HG02642 (cell line): ENCODE data around the gene ATP10D.

Experiments
- ATAC-seq: cut with Tn5 transposase; IDR thresholded peaks from one replicate; pipeline ENCODE4 v1.9.1; 2021; ENCODE audit warnings: mild to moderate bottlenecking; ENCODE audit not compliant: unreplicated experiment, poor library complexity

ATP10D gene

GRCh38 chr4:47570816-47571215 is 85.7 kb downstream of the ATP10D start:
- no peak for ATAC-seq

DNA sequence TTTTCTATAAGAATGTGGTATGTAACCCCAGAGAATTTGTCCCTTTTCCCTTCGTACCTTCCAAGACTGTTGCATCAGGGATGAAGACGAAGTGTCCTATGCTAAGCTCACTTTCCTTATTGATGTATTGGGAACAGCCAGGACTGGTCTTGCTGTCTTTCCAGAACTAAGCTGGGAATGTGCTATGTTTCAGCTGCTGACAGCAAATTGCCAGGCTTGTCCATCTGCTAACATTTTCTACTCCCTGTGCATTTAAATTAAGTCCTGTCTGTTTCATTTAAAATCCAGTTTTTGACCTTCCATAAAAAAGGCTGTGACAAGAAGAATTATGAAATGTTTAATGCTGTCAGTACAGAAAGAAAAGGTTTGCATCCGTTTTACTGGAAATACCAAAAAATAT is 87.9 kb downstream of the ATP10D start:
- no peak for ATAC-seq

GRCh38 chr4:47577779-47578553 is 92.9 kb downstream of the ATP10D start:
- ATAC-seq: no peak

DNA sequence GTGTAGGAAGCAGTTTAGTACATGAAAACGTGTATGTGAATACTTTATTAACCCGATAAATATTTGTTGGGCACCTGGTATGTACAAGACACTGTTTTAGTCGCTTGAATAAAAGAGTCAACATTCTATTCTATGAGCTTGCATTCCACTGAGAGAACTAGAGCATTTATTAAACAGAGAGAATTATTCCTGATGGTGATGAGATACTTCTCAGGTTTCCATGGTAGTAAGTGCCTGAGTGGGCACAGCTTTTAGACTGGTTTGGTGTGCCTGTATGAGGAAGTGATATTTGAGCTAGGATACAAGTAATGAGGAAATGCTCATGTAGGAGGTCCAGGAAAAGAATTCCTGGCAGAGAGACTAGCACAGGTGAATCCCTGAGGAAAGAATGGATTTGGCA is 94.2 kb downstream of the ATP10D start:
- no peak for ATAC-seq

DNA sequence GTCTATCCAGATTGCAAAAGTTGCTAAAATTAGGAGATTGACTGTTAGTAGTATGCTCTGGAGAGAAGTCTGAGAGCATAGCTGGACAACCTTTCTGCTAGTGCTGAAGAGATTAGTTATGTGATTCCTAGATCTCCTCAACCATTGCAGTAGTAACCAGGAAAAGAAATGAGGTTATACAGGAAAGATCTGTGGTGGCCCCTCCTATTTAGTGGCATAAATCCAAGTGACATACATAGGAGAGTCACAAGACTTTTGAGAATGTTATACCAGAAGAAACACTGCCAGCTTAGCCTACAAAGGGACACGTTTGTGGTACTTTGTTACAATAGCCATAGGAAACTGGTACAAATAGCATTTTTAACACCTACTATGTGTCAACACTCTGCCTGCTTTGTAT is 105.2 kb downstream of the ATP10D start:
- no peak for ATAC-seq

DNA sequence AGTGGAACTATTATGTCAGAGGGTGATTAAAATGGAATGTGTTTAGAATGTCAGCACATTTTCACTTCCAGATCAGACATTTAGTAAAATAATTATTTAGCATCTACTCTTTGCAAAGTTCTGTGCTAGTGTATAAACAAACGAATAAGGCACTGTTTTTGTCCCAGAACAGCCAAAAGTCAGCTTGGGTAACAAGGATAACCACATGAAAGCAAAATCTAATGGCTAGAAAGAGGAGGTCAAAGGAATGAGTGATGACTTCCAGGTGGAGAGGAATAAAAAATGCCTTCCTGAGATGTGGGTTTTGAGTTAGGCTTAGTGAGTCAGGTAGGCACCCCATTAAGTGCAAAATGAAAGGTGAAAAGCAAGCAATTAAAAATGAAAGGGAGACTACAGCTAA is 112.6 kb downstream of the ATP10D start:
- ATAC-seq: no peak

- ATAC-seq: no peak
Measured at GRCh38 chr4:47598320-47598719, 113.2 kb downstream of the ATP10D start.

GRCh38 chr4:47598896-47599295 is 113.8 kb downstream of the ATP10D start:
- no peak for ATAC-seq

GRCh38 chr4:47606482-47606881 is 121.4 kb downstream of the ATP10D start:
- ATAC-seq: no peak

DNA sequence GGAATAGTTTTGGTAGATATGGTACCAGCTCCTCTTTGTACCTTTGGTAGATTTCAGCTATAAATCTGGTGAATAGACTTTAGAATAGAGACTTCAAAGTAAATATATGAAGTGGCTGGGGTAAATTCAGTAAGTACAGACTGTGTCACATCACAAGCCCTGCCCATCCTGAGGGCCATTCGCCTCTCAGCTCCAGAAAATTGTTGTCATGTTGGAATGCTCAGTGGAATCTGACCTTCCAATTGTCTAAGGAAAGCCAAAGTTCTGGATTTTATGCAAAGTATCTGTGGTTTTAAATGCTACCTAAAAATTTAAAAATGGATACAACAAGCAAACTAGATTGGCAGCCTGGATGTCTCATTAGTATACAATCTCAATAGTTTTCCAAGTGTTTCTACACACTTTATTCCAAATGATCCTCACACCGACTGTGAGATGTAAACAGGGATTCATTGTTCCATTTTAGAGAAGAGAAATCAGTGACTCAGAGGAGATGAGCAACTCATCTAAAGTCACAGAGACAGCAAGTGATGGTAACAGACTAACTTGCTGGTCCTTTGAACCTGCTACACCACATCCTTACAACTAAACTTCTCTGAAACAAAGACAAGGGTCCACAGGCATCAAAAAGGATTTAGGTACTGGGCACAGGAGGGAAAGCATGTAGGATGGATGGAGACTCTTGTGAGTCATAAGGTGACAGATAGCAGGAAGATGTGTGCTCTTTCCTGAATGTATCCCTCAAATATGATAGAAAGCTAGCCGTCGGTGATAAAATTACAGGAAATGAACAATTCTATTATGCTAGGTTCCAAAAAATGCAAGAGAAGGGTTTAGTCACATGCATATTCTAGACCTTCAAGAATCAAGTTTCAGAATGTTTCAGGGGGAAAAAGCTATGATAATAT is 127.3 kb downstream of the ATP10D start:
- ATAC-seq: no peak

DNA sequence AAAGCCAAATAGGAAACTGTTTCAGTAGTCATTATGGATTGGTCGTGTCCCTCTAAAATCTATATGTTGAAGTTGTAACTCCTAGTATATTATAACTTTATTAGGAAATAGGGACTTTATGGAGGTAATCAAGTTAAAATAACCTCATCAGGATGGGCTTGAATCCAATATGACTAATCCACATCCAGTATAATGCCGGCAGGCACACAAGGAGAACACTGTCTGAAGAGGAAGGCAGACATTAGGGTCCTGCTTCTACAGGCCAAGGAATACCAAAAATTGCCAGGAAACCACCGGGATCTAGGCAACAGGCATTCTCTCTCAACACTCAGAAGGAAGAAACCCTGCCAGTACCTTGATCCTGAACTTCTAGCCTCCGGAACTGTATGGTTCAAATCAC is 130.3 kb downstream of the ATP10D start:
- no peak for ATAC-seq

GRCh38 chr4:47617607-47618006 is 132.5 kb downstream of the ATP10D start:
- ATAC-seq: peak; percentile 80

DNA sequence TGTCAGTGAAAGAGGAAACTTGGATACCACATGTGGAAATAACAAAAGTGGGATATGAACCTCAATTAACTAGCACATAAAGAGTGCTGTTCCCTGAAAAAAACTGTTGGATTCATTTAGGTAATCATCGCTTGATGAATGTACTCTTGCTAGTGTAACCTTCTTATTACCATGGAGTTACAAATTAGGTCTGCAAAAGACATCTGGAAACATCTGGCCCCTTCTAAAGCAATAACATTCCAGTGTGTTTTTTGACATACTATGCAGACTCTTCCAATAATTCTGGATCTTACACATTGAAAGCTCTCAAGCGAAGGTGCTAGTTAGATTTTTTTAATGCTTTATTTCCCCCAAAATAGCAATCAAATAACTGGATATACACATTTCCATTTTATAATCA is 134.6 kb downstream of the ATP10D start:
- ATAC-seq: no peak

GRCh38 chr4:47621181-47621580 is 136.1 kb downstream of the ATP10D start:
- ATAC-seq: no peak

GRCh38 chr4:47624031-47624441 is 139.0 kb downstream of the ATP10D start:
- no peak for ATAC-seq

DNA sequence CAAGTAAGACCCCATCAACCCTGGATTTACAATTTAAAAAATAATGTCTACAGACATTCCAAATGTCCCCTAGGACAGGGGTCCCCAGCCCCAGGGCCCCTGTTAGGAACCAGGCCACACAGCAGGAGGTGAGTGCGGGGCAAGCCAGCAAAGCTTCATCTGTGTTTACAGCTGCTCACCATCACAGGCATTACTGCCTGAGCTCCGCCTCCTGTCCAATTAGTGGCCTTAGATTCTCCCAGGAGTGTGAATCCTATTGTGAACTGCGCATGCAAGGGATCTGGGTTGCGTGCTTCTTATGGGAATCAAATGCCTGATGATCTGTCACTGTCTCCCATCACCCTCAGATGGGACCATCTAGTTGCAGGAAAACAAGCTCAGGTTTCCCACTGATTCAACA is 146.1 kb downstream of the ATP10D start:
- ATAC-seq: no peak

- ATAC-seq: no peak
Measured at GRCh38 chr4:47639531-47639930, 154.5 kb downstream of the ATP10D start.

- ATAC-seq: no peak
Measured at GRCh38 chr4:47640911-47641310, 155.8 kb downstream of the ATP10D start.

DNA sequence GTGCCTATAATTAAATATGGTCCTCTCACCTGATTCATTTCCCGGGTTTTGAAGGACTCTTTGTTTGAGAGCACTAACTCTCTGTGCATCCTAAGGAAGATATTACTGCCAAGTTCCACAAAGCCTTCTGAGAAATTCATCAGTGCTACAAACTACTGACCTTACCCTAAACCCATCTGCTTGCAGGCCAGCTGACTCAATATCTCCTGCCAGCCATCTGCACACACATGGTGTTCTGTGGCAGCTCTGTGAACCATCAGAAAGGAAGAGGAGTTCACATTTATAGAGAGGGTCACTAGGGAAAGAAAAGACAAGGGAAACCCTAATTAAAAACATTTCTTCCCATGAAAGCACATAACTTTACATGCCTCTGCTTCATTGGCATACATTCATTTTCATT is 156.7 kb downstream of the ATP10D start:
- ATAC-seq: no peak

DNA sequence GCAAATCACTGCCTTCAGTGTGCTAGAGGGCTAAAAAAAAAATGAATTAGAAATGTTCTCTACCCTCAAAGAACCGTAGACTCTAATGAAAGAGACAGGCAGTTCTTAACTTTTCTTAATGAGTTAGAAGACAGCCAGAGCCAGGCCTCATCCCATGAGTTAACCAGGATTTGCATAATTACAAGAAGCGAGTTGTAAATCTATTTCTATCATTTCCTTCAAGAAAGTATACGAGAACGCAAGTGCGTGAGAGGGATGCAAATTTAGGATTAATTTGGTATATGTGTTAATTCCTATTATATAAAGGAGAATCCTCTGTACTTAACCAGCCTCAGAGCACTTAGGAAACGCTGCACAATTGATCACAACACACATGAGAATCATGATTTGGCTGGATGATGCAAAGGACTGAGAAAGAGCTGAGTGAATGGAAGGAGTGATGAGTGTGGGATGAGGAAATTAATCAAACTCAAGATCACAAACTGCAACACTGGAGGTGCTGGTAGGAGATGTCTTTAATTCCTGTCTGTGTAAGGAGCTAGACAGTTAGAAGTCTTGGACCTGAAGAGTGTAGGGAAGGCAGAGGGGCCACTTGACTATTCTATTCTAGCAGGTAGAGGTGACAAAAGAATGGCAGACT is 157.2 kb downstream of the ATP10D start:
- no peak for ATAC-seq
